PC-3 (cell line): ENCODE data around the gene STX18. TPM values are rescaled to one million over a fixed set of nuclear protein-coding genes. Genes with fewer than 3 reads are reported as not detected.
A peak's percentile ranks its signal among the peaks of the same experiment; 100 is the strongest.
"Not testable (repeated sequence)": the region's sequence is repeated elsewhere in the genome, so short reads cannot be mapped to it uniquely, and the experiment has no call there.

ENCODE experiments used
- ATAC-seq: fragments of 200-7000 bp; cut with Tn5 transposase; 2 replicates; pipeline ENCODE4 v1.9.1; 2020; ENCODE audit warnings: mild to moderate bottlenecking, moderate library complexity
- BruUV-seq: library from RNA; stranded (reverse); fragments of 400-500 nt; replicated peaks from 2 replicates; lab custom pipeline; 2021; lab: Mats Ljungman, UMichigan
- CTCF ChIA-PET: fragments of 300-600 bp; sonication (Branson Sonifier 250); formaldehyde crosslinking; loops from one replicate; lab custom pipeline; 2022; ENCODE audit warnings: antibody characterized with exemption; lab: Charles Lee
- POLR2A ChIA-PET: fragments of 300-600 bp; sonication (Branson Sonifier 250); formaldehyde crosslinking; loops from one replicate; lab custom pipeline; 2022; ENCODE audit warnings: antibody characterized with exemption; ENCODE audit not compliant: unreplicated experiment; lab: Charles Lee
- DNase-seq: peaks from one replicate; pipeline ENCODE4 v3.0.0-alpha.2; 2015
- H2AFZ ChIP-seq: fragments of 300-600 bp; sonication (generic); 2 replicates; pipeline ENCODE4 v1.6.0; 2016; ENCODE audit warnings: antibody characterized with exemption, low read length
- H3F3A ChIP-seq: fragments of 300-600 bp; sonication (generic); one replicate; pipeline ENCODE4 v1.6.0; 2017; ENCODE audit warnings: antibody characterized with exemption, low read length, control low read depth, mild to moderate bottlenecking; ENCODE audit not compliant: unreplicated experiment
- H3K27ac ChIP-seq: fragments of 300-600 bp; sonication (generic); 2 replicates; pipeline ENCODE4 v1.5.1; 2016; ENCODE audit warnings: mild to moderate bottlenecking, low read length
- H3K27me3 ChIP-seq: fragments of 300-600 bp; sonication (generic); 2 replicates; pipeline ENCODE4 v1.6.1; 2016; ENCODE audit warnings: low read length, mixed read lengths
- H3K36me3 ChIP-seq: fragments of 300-600 bp; sonication (generic); 2 replicates; pipeline ENCODE4 v1.6.1; 2016; ENCODE audit warnings: low read depth, mixed run types, low read length, mixed read lengths
- H3K4me1 ChIP-seq: fragments of 300-600 bp; sonication (generic); 2 replicates; pipeline ENCODE4 v1.5.1; 2016; ENCODE audit warnings: low read length; ENCODE audit not compliant: insufficient read depth
- H3K4me2 ChIP-seq: fragments of 300-600 bp; sonication (generic); 2 replicates; pipeline ENCODE4 v1.6.0; 2016; ENCODE audit warnings: low read length
- H3K4me3 ChIP-seq: fragments of 300-600 bp; sonication (generic); 2 replicates; pipeline ENCODE4 v1.5.1; 2016; ENCODE audit warnings: mild to moderate bottlenecking, low read length, mixed read lengths
- H3K79me2 ChIP-seq: fragments of 300-600 bp; sonication (generic); 2 replicates; pipeline ENCODE4 v1.6.1; 2017; ENCODE audit warnings: low read length, mixed read lengths
- H3K9ac ChIP-seq: fragments of 300-600 bp; sonication (generic); 2 replicates; pipeline ENCODE4 v1.6.0; 2016; ENCODE audit warnings: mild to moderate bottlenecking, low read length
- H3K9me2 ChIP-seq: fragments of 300-600 bp; sonication (generic); replicated peaks from 2 replicates; pipeline ENCODE4 v1.6.1; 2016; ENCODE audit warnings: mixed run types, low read length, mixed read lengths
- H3K9me3 ChIP-seq: fragments of 300-600 bp; sonication (generic); 2 replicates; pipeline ENCODE4 v1.6.1; 2016; ENCODE audit warnings: low read length, mixed read lengths
- H4K20me1 ChIP-seq: fragments of 300-600 bp; sonication (generic); 2 replicates; pipeline ENCODE4 v1.6.1; 2016; ENCODE audit warnings: low read length, mixed read lengths
- EZH2 ChIP-seq: fragments of 300-600 bp; sonication (generic); IDR thresholded peaks from one replicate; pipeline ENCODE4 v1.6.1; 2017; ENCODE audit warnings: antibody characterized with exemption, mild to moderate bottlenecking, low read length; ENCODE audit not compliant: unreplicated experiment
- EZH2phosphoT487 ChIP-seq: fragments of 300-600 bp; sonication (generic); IDR thresholded peaks from 2 replicates; pipeline ENCODE4 v1.6.1; 2018; ENCODE audit warnings: mild to moderate bottlenecking, antibody characterized with exemption, low read length, borderline replicate concordance
- intact Hi-C: fragments of 100-400 bp; cut with micrococcal nuclease; formaldehyde crosslinking; loops from 2 replicates; pipeline ENCODE4 v1.9.0; 2023
- total RNA-seq: library from RNA; depleted of rRNA; stranded (reverse); fragments of >200 nt; gene quantifications from 2 replicates; pipeline ENCODE4 v1.2.3, GENCODE V29; 2014
- TF ChIP-seq, protein P1 (sequence below): fragments of 300-600 bp; sonication (generic); conservative IDR thresholded peaks from 2 replicates; pipeline ENCODE4 v1.5.1; 2017; ENCODE audit warnings: antibody characterized with exemption, low read depth, mild to moderate bottlenecking, low read length

The STX18 gene
- total RNA-seq, 1 experiment from 2014 or later, result 25.0 TPM

DNA sequence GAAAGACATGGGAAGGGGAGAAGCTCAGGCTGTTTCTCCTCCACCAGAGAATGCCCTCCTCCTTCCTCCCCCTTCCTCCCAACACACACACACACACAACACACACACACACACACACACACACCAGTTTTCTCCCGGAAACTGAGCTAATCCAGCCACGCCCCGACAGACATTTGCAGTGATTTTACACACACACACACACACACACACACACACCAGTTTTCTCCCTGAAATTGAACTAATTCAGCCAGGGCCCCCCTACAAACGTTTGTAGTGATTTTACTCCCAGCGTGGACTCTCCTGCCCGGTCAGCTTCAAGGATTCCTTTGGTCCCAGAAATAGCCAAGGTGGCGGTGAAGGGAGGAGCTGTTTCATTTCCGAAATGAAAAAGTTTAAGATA, 32.9 kb upstream of the STX18 start:
- ATAC-seq, result peak; percentile 53
- Histone ChIP-seq H3K36me3 (no peaks in the 10 kb centered on the region), H3K27ac (peak overlapping the region; percentile 33; the same call in 1 of the 2 replicates), H3K9me2 (no peaks in the 10 kb centered on the region), H2AFZ (peak overlapping the region; percentile 98), H3K4me1 (no peaks in the 10 kb centered on the region; the same call in 1 of the 2 replicates), H3K4me3 (peak overlapping the region; percentile 79), H3K27me3 (no peaks in the 10 kb centered on the region), H3K4me2 (peak overlapping the region; percentile 92), H3F3A (no peaks in the 10 kb centered on the region), H3K9me3 (no peaks in the 10 kb centered on the region), H3K9ac (peak overlapping the region; percentile 74), H3K79me2 (no peaks in the 10 kb centered on the region), H4K20me1 (no peaks in the 10 kb centered on the region)
- intact Hi-C loops, result loop anchor here (5.0 kb wide), 1 partner anchor 308 kb away; no protein-coding TSS in a partner anchor
- ChIA-PET POLR2A (interaction anchor here (0.5 to 0.6 kb wide), 3 partner anchors 9 to 217 kb away, joined by 3 to 6 read pairs (median 4); no protein-coding TSS in a partner anchor), CTCF (interaction anchor here (0.6 to 0.7 kb wide), 2 partner anchors 32 to 217 kb away, joined by 3 to 6 read pairs; no protein-coding TSS in a partner anchor)
- DNase-seq, result peak; percentile 46
- TF ChIP-seq, protein P1, sequence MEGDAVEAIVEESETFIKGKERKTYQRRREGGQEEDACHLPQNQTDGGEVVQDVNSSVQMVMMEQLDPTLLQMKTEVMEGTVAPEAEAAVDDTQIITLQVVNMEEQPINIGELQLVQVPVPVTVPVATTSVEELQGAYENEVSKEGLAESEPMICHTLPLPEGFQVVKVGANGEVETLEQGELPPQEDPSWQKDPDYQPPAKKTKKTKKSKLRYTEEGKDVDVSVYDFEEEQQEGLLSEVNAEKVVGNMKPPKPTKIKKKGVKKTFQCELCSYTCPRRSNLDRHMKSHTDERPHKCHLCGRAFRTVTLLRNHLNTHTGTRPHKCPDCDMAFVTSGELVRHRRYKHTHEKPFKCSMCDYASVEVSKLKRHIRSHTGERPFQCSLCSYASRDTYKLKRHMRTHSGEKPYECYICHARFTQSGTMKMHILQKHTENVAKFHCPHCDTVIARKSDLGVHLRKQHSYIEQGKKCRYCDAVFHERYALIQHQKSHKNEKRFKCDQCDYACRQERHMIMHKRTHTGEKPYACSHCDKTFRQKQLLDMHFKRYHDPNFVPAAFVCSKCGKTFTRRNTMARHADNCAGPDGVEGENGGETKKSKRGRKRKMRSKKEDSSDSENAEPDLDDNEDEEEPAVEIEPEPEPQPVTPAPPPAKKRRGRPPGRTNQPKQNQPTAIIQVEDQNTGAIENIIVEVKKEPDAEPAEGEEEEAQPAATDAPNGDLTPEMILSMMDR, result no peak
- TF ChIP-seq EZH2 (no peak), EZH2phosphoT487 (no peak)
- TSS peak; percentile 61 for BruUV-seq

DNA sequence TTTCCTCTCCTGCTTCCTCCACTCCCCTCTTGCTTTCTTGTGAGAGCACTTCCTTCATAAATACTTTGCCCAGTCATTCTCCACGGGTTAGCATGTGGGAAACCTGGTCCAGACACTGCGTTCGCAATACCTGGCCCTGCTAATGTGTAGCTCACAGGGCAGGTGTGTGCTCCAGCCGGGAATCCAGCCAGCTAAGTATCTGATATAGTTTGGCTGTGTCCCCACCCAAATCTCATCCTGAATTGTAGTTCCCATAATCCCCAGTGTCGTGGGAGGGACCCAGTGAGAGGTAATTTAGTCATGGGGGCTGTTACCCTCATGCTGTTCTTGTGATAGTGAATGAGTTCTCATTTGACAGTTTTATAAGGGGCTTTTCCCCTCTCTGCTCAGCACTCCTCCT, 32.2 kb upstream of the STX18 start:
- Histone ChIP-seq H3K4me1 (no peaks in the 10 kb centered on the region; the same call in 1 of the 2 replicates), H3K9me3 (no peaks in the 10 kb centered on the region), H3K27me3 (no peaks in the 10 kb centered on the region), H3K4me3 (no peak overlapping the region), H3K9ac (no peak overlapping the region), H3K79me2 (no peaks in the 10 kb centered on the region), H3K4me2 (no peak overlapping the region), H4K20me1 (no peaks in the 10 kb centered on the region), H3F3A (no peaks in the 10 kb centered on the region), H3K36me3 (no peaks in the 10 kb centered on the region), H3K27ac (no peak overlapping the region), H3K9me2 (no peaks in the 10 kb centered on the region), H2AFZ (no peak overlapping the region)
- BruUV-seq, result no TSS peak
- ChIA-PET POLR2A (no interaction called here), CTCF (no interaction called here)
- ATAC-seq (no peak), DNase-seq (no peak)
- intact Hi-C loops, result no loop called here
- TF ChIP-seq EZH2phosphoT487, result no peak

DNA sequence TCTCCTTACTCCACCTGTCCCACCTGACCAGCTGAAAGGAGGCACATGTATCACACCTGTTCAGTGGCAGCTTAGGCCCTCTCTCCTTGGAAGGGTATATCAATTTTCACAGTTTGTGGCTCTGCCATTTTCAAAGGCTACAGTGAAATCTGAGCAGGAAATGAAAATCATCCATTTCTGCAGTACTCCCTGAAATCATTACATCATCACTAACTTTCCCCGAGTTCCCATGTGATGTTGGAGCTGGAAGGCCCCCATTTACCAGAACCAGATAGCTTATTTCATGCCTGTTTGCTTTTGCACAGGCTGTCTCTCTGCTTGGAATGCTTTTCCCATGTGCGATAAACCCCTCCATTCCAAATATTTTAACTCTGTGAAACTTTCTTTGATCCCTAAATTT, 31.0 kb upstream of the STX18 start:
- POLR2A ChIA-PET, result no interaction called here

DNA sequence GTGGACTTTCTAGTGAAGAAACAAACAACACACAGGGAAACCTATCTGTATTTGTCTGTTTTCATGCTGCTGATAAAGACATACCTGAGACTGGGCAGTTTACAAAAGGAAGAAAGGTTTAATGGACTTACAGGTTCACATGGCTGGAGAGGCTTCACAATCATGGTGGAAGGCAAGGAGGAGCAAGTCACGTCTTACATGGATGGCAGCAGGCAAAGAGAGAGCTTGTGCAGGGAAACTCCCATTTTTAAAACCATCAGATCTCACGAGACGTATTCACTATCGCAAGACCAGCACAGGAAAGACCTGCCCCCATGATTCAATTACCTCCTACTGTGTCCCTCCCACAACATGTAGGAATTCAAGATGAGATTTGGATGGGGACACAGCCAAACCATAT, 28.0 kb upstream of the STX18 start:
- H3K4me3 ChIP-seq, H3K79me2 ChIP-seq, H2AFZ ChIP-seq, H3K27me3 ChIP-seq, H3K9ac ChIP-seq, H3F3A ChIP-seq, H3K4me1 ChIP-seq, intact Hi-C loops, H3K9me2 ChIP-seq, POLR2A ChIA-PET, H3K9me3 ChIP-seq, CTCF ChIA-PET, H4K20me1 ChIP-seq, H3K27ac ChIP-seq, ATAC-seq, H3K4me2 ChIP-seq, DNase-seq, BruUV-seq, H3K36me3 ChIP-seq: not testable (repeated sequence)

More for the DNA sequence above, 31.0 kb upstream of the STX18 start:
- H3K27me3 ChIP-seq, result no peaks in the 10 kb centered on the region
- CTCF ChIA-PET, result no interaction called here
- H3K36me3 ChIP-seq, result no peaks in the 10 kb centered on the region
- H3K9me2 ChIP-seq, result no peaks in the 10 kb centered on the region
- no peaks in the 10 kb centered on the region for H3K9me3 ChIP-seq
- H3K79me2 ChIP-seq, result no peaks in the 10 kb centered on the region
- H3K9ac ChIP-seq, result no peak overlapping the region
- H2AFZ ChIP-seq, result no peak overlapping the region
- intact Hi-C loops, result no loop called here
- H3K4me2 ChIP-seq, result no peak overlapping the region
- H3K27ac ChIP-seq, result no peak overlapping the region
- TF ChIP-seq EZH2, result no peak
- TF ChIP-seq, protein P1, result no peak
- H3K4me3 ChIP-seq, result no peak overlapping the region
- ATAC-seq (no peak), DNase-seq (no peak)
- H3K4me1 ChIP-seq, result no peaks in the 10 kb centered on the region; the same call in 1 of the 2 replicates
- no peaks in the 10 kb centered on the region for H3F3A ChIP-seq
- H4K20me1 ChIP-seq, result no peaks in the 10 kb centered on the region
- BruUV-seq, result no TSS peak
